SU-DHL-6 (cell line): Measurements from ENCODE around the gene ISG20L2.

ENCODE experiments used
- H2AFZ ChIP-seq: fragments of 200-600 bp; sonication (generic); 2 replicates; pipeline ENCODE4 v1.6.1; 2014; ENCODE audit warnings: low read depth, mild to moderate bottlenecking, moderate library complexity, mixed read lengths, antibody characterized with exemption, low read length; ENCODE audit not compliant: severe bottlenecking
- H3F3A ChIP-seq: fragments of 200-600 bp; shearing (Covaris generic); 2 replicates; pipeline ENCODE4 v1.6.0; 2016; ENCODE audit warnings: antibody characterized with exemption, mild to moderate bottlenecking; ENCODE audit not compliant: insufficient read depth
- H3K27ac ChIP-seq: fragments of 200-600 bp; sonication (generic); 2 replicates; pipeline ENCODE4 v1.5.1; 2016; ENCODE audit warnings: low read depth, mild to moderate bottlenecking, low read length, moderate library complexity, mixed read lengths
- H3K27me3 ChIP-seq: fragments of 200-600 bp; sonication (generic), shearing (Covaris generic); 2 replicates; pipeline ENCODE4 v1.6.0; 2014; ENCODE audit warnings: mild to moderate bottlenecking, low read length
- H3K36me3 ChIP-seq: fragments of 200-600 bp; sonication (generic); 2 replicates; pipeline ENCODE4 v1.6.1; 2014; ENCODE audit warnings: mild to moderate bottlenecking, low read length, mixed read lengths
- H3K4me2 ChIP-seq: fragments of 300-600, 200-600 bp; shearing (Covaris generic), sonication (generic); 2 replicates; pipeline ENCODE4 v1.6.0; 2014; ENCODE audit warnings: low read length, low read depth, mild to moderate bottlenecking; ENCODE audit not compliant: poor library complexity, severe bottlenecking
- H3K4me3 ChIP-seq: fragments of 200-600 bp; sonication (generic); 2 replicates; pipeline ENCODE4 v1.5.1; 2014; ENCODE audit warnings: antibody characterized with exemption, low read length, mild to moderate bottlenecking, mixed read lengths; ENCODE audit not compliant: insufficient read depth, poor library complexity, severe bottlenecking
- H3K79me2 ChIP-seq: fragments of 200-600 bp; sonication (generic); 2 replicates; pipeline ENCODE4 v1.6.1; 2014; ENCODE audit warnings: mild to moderate bottlenecking, low read length, moderate library complexity; ENCODE audit not compliant: insufficient read depth
- H3K9ac ChIP-seq: fragments of 200-600 bp; sonication (generic); 2 replicates; pipeline ENCODE4 v1.7.0; 2014; ENCODE audit warnings: mild to moderate bottlenecking, low read length
- H3K9me2 ChIP-seq: fragments of 200-600 bp; sonication (generic); replicated peaks from 2 replicates; pipeline ENCODE4 v1.6.1; 2014; ENCODE audit warnings: low read length; ENCODE audit not compliant: insufficient read depth
- H3K9me3 ChIP-seq: fragments of 200-600 bp; sonication (generic); 2 replicates; pipeline ENCODE4 v1.6.1; 2014; ENCODE audit warnings: low read length, mixed read lengths; ENCODE audit not compliant: insufficient read depth
- H4K20me1 ChIP-seq: fragments of 200-600 bp; sonication (generic); 2 replicates; pipeline ENCODE4 v1.6.1; 2014; ENCODE audit warnings: low read depth, mild to moderate bottlenecking, antibody characterized with exemption, low read length, moderate library complexity, mixed read lengths
- EZH2phosphoT487 ChIP-seq: fragments of 200-600 bp; sonication (generic), shearing (Covaris generic); conservative IDR thresholded peaks from 2 replicates; pipeline ENCODE4 v1.6.1; 2018; ENCODE audit warnings: mild to moderate bottlenecking, antibody characterized with exemption, low read length, moderate library complexity, mixed read lengths
- TF ChIP-seq, protein P1 (sequence below): fragments of 200-600 bp; sonication (generic); IDR thresholded peaks from one replicate; pipeline ENCODE4 v1.5.1; 2017; ENCODE audit warnings: antibody characterized with exemption, mild to moderate bottlenecking, low read length, moderate library complexity; ENCODE audit not compliant: insufficient read depth, poor library complexity, severe bottlenecking

The ISG20L2 gene

DNA sequence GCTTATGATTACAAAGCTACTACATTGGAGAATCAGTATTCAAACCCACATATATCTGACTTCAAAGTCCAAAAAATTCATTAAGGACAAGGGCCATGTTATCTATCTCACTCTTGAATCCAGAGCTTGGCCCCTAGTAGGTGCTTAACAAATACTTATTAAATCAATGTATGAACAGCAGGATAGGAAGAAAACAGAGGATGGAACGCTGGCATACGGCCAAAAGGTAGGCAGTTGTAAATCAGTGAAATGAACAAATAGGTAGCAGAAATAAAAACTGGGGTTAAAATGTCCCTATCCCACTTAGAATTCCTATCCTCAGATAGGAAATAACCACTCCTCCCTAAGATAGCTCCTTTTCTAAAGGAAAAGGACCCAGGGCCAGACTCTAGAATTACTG is 10.3 kb upstream of the ISG20L2 start:
- no peaks in the 10 kb centered on the region for H3K9me3 ChIP-seq
- H3K4me3 ChIP-seq, result no peak overlapping the region
- no peak overlapping the region for H3K4me2 ChIP-seq
- no peaks in the 10 kb centered on the region for H4K20me1 ChIP-seq
- H3F3A ChIP-seq, result peaks cover 29% of the 10 kb centered on the region
- no peak overlapping the region for H3K9ac ChIP-seq
- no peak overlapping the region for H3K27ac ChIP-seq
- TF ChIP-seq, protein P1, sequence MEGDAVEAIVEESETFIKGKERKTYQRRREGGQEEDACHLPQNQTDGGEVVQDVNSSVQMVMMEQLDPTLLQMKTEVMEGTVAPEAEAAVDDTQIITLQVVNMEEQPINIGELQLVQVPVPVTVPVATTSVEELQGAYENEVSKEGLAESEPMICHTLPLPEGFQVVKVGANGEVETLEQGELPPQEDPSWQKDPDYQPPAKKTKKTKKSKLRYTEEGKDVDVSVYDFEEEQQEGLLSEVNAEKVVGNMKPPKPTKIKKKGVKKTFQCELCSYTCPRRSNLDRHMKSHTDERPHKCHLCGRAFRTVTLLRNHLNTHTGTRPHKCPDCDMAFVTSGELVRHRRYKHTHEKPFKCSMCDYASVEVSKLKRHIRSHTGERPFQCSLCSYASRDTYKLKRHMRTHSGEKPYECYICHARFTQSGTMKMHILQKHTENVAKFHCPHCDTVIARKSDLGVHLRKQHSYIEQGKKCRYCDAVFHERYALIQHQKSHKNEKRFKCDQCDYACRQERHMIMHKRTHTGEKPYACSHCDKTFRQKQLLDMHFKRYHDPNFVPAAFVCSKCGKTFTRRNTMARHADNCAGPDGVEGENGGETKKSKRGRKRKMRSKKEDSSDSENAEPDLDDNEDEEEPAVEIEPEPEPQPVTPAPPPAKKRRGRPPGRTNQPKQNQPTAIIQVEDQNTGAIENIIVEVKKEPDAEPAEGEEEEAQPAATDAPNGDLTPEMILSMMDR, result no peak
- no peak for TF ChIP-seq EZH2phosphoT487
- H3K27me3 ChIP-seq, result no peaks in the 10 kb centered on the region
- no peak overlapping the region for H2AFZ ChIP-seq
- peaks cover 15% of the 10 kb centered on the region for H3K79me2 ChIP-seq
- H3K36me3 ChIP-seq, result no peaks in the 10 kb centered on the region
- no peaks in the 10 kb centered on the region for H3K9me2 ChIP-seq

DNA sequence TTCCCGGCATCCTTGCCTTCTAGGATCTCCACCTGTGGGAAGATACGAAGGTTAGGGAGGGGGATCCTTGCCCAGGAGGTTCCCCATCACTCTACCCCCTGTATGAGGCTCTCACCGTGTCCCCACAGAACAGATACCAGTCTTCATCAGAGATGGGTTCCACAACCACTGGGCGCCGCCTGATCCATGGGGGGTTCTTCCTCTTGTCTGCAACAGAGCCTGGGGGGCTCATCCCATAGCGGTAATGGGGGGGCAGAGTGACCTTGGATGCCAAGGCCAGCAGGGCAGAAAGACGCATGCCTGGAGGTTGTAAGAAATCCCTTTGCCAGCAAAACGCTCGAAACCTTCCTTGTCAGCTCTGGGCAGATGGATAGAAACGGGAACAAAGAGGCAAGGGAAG is 9.8 kb upstream of the ISG20L2 start:
- Histone ChIP-seq H3K79me2 (peaks cover 15% of the 10 kb centered on the region), H3K27me3 (no peaks in the 10 kb centered on the region), H4K20me1 (no peaks in the 10 kb centered on the region), H3F3A (peaks cover 29% of the 10 kb centered on the region), H3K9me2 (no peaks in the 10 kb centered on the region), H3K9me3 (no peaks in the 10 kb centered on the region), H3K4me3 (no peak overlapping the region), H3K9ac (no peak overlapping the region), H2AFZ (no peak overlapping the region), H3K27ac (no peak overlapping the region), H3K36me3 (no peaks in the 10 kb centered on the region), H3K4me2 (no peak overlapping the region)
- no peak for TF ChIP-seq EZH2phosphoT487
- TF ChIP-seq, protein P1, result no peak

DNA sequence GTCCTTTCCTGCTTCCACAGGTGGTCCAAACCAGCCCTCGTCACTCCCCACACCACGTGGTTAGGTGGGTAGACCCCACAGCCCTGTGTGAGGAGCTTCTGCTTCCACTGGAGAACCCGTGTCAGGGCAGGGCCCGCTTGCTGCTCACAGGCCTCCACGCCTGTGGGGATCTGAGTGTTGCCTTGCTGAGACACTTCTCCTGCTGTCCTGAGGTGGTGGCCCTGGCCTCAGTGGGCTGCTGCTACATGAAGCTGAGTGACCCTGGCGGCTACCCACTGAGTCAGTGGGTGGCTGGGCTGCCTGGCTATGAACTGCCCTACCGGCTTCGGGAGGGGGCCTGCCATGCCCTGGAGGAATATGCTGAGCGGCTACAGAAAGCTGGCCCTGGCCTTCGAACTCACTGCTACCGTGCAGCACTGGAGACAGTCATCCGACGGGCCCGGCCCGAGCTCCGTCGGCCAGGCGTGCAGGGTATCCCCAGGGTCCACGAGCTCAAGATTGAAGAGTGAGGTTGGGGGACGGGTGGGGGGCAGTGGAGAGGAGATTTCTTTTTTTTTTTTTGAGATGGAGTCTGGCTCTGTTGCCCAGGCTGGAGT is 5.5 kb upstream of the ISG20L2 start:
- H3K9me2 ChIP-seq, result no peaks in the 10 kb centered on the region
- H3K9ac ChIP-seq, result no peak overlapping the region
- H3K36me3 ChIP-seq, result no peaks in the 10 kb centered on the region
- H2AFZ ChIP-seq, result no peak overlapping the region
- no peaks in the 10 kb centered on the region for H3K9me3 ChIP-seq
- no peak for TF ChIP-seq EZH2phosphoT487
- TF ChIP-seq, protein P1, result no peak
- no peaks in the 10 kb centered on the region for H3K27me3 ChIP-seq
- peaks cover 4% of the 10 kb centered on the region; the same call in 1 of the 2 replicates for H3F3A ChIP-seq
- no peaks in the 10 kb centered on the region for H4K20me1 ChIP-seq
- H3K4me2 ChIP-seq, result no peak overlapping the region
- H3K27ac ChIP-seq, result no peak overlapping the region
- H3K4me3 ChIP-seq, result no peak overlapping the region
- H3K79me2 ChIP-seq, result peaks cover 8% of the 10 kb centered on the region
